KMS-11 (cell line): ENCODE measurements around the gene GUCY1A1.
A peak's percentile ranks its signal among the peaks of the same experiment; 100 is the strongest.

ENCODE experiments used
- H2AFZ ChIP-seq: fragments of 200-600 bp; sonication (generic); 2 replicates; pipeline ENCODE4 v1.6.1; 2016; ENCODE audit warnings: antibody characterized with exemption, mixed run types, low read depth
- H3K27ac ChIP-seq: fragments of 200-600 bp; sonication (generic); 2 replicates; pipeline ENCODE4 v1.6.1; 2016; ENCODE audit warnings: mild to moderate bottlenecking, mixed run types
- H3K27me3 ChIP-seq: fragments of 200-600 bp; sonication (generic); 2 replicates; pipeline ENCODE4 v1.6.1; 2017; ENCODE audit warnings: mild to moderate bottlenecking, low read depth, mixed run types, moderate library complexity; ENCODE audit not compliant: insufficient read depth
- H3K36me3 ChIP-seq: fragments of 200-600 bp; sonication (generic); 2 replicates; pipeline ENCODE4 v1.6.1; 2017; ENCODE audit warnings: mild to moderate bottlenecking, mixed run types; ENCODE audit not compliant: insufficient read depth
- H3K4me1 ChIP-seq: fragments of 200-600 bp; sonication (generic); 2 replicates; pipeline ENCODE4 v1.6.1; 2016; ENCODE audit warnings: mild to moderate bottlenecking, low read depth, mixed run types; ENCODE audit not compliant: poor library complexity, severe bottlenecking
- H3K4me2 ChIP-seq: fragments of 200-600 bp; sonication (generic); 2 replicates; pipeline ENCODE4 v1.7.0; 2016; ENCODE audit warnings: mild to moderate bottlenecking, mixed run types
- H3K4me3 ChIP-seq: fragments of 200-600 bp; sonication (generic); IDR thresholded peaks from 2 replicates; pipeline ENCODE4 v1.6.1; 2017; ENCODE audit warnings: low read depth, low read length, mixed read lengths; ENCODE audit not compliant: insufficient read depth
- H3K79me2 ChIP-seq: fragments of 200-600 bp; sonication (generic); 2 replicates; pipeline ENCODE4 v1.6.1; 2016; ENCODE audit warnings: low read depth, mixed run types; ENCODE audit not compliant: insufficient read depth
- H3K9ac ChIP-seq: fragments of 200-600 bp; sonication (generic); 2 replicates; pipeline ENCODE4 v1.6.1; 2016; ENCODE audit warnings: mild to moderate bottlenecking, mixed run types
- H4K20me1 ChIP-seq: fragments of 200-600 bp; sonication (generic); 2 replicates; pipeline ENCODE4 v1.6.1; 2016; ENCODE audit warnings: mild to moderate bottlenecking, mixed run types; ENCODE audit not compliant: insufficient read depth
- CTCF ChIP-seq: fragments of 200-600 bp; sonication (generic); conservative IDR thresholded peaks from 2 replicates; pipeline ENCODE4 v1.6.1; 2017; ENCODE audit warnings: low read depth, mild to moderate bottlenecking, antibody characterized with exemption, low read length, moderate library complexity, mixed read lengths

The GUCY1A1 gene

GRCh38 chr4:155624478-155624877 is 42.2 kb upstream of the GUCY1A1 start:
- no peak overlapping the region for H2AFZ ChIP-seq
- no peak overlapping the region for H3K4me2 ChIP-seq
- H4K20me1 ChIP-seq, result no peaks in the 10 kb centered on the region
- no peak overlapping the region for H3K27ac ChIP-seq
- H3K4me3 ChIP-seq, result no peak overlapping the region
- no peaks in the 10 kb centered on the region for H3K27me3 ChIP-seq
- H3K36me3 ChIP-seq, result no peaks in the 10 kb centered on the region
- TF ChIP-seq CTCF, result no peak
- no peaks in the 10 kb centered on the region for H3K79me2 ChIP-seq
- peaks cover 7% of the 10 kb centered on the region for H3K4me1 ChIP-seq
- H3K9ac ChIP-seq, result no peak overlapping the region

GRCh38 chr4:155626561-155626960 is 40.1 kb upstream of the GUCY1A1 start:
- Histone ChIP-seq H2AFZ (no peak overlapping the region), H4K20me1 (no peaks in the 10 kb centered on the region), H3K9ac (no peak overlapping the region), H3K79me2 (no peaks in the 10 kb centered on the region), H3K27me3 (no peaks in the 10 kb centered on the region), H3K36me3 (no peaks in the 10 kb centered on the region), H3K27ac (no peak overlapping the region), H3K4me1 (peaks cover 18% of the 10 kb centered on the region), H3K4me3 (no peak overlapping the region), H3K4me2 (no peak overlapping the region)
- TF ChIP-seq CTCF, result no peak

GRCh38 chr4:155629183-155629825 is 37.3 kb upstream of the GUCY1A1 start:
- Histone ChIP-seq H3K27ac (no peak overlapping the region), H3K4me3 (no peak overlapping the region), H3K4me1 (peaks cover 18% of the 10 kb centered on the region), H3K79me2 (no peaks in the 10 kb centered on the region), H3K27me3 (no peaks in the 10 kb centered on the region), H3K4me2 (no peak overlapping the region), H3K36me3 (no peaks in the 10 kb centered on the region), H2AFZ (0 out of 2 replicates have a peak overlapping the region, but pooled peaks have one; percentile 23), H3K9ac (no peak overlapping the region), H4K20me1 (no peaks in the 10 kb centered on the region)
- TF ChIP-seq CTCF, result no peak

- Histone ChIP-seq H3K9ac (0 out of 2 replicates have a peak overlapping the region, but pooled peaks have one; percentile 17), H3K36me3 (no peaks in the 10 kb centered on the region), H3K4me2 (no peak overlapping the region; the same call in 1 of the 2 replicates), H3K4me1 (peaks cover 18% of the 10 kb centered on the region), H3K27ac (no peak overlapping the region), H3K79me2 (no peaks in the 10 kb centered on the region), H3K27me3 (no peaks in the 10 kb centered on the region), H4K20me1 (no peaks in the 10 kb centered on the region), H2AFZ (peak overlapping the region; percentile 23; the same call in 1 of the 2 replicates), H3K4me3 (no peak overlapping the region)
- TF ChIP-seq CTCF, result no peak
These were observed 36.7 kb upstream of the GUCY1A1 start for GRCh38 chr4:155629956-155630355.
